ENCODE measurements around the gene ARSJ. TPM values are rescaled to one million over a fixed set of nuclear protein-coding genes. Genes with fewer than 3 reads are reported as not detected.
A peak's percentile ranks its signal among the peaks of the same experiment; 100 is the strongest.

Gene ARSJ
- total RNA-seq, 6 donors from 2014 or later = 5.4 to 29.3 (median 14.8) TPM

DNA sequence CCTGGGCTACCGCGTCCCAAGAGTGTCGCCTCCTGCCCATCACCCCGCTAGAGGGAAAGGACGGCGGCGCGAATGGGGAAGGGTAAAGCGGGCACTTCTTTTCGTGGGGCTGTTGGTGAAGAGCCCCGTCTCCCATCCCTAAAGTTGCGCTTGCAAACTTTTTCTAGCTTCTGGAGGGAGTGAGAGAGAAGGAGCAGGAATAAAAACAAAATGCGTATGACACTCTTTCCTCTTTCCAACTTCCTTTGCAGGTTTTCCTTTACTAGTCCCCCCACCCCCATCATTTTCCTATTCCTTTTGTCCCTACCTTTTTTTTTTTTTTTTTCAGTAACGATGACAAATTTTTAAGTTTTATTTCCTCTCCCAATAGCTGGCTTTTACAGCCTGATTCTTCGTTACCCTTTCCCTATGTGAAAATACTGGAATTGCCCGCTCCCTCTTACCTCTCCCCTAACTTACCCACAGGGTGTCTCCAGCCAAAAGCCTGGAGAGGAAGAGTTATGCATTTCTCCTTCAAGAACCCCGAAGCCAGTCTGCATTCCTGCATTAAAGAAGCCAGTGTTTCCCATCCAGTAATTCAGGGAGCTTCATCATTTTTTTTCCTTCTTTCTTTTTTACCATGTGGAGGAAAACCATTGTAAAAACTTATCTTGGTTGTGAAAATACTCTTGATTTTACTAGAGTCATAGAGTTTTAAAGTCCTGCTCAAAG, 613 bp upstream of the ARSJ start:
- Histone ChIP-seq H3K27me3 (no peaks in the 10 kb centered on the region), H3K36me3 (no peaks in the 10 kb centered on the region), H3K9me3 (no peaks in the 10 kb centered on the region), H3K4me1 (peaks cover 0 to 18% (median 8%) of the 10 kb centered on the region in 4 donors), H3K4me3 (peak overlapping the region; percentile 40 to 71 (median 58)), H3K27ac (peak overlapping the region; percentile 82 to 90 (median 88))
- 4 to 6% methylated on average over 17 of the region's 17 CpGs for WGBS, 2 donors
- ATAC-seq (ENCODE audit: low FRiP score in 2 of 2) (peak in 1 of 2 donors; percentile 59), DNase-seq (no peak)
- TF ChIP-seq POLR2A (IDR thresholded peaks at IDR 0.05) (no peak), POLR2AphosphoS5 (IDR thresholded peaks at IDR 0.05) (no peak), EP300 (IDR thresholded peaks at IDR 0.05) (no peak)
- TF ChIP-seq, protein P1, sequence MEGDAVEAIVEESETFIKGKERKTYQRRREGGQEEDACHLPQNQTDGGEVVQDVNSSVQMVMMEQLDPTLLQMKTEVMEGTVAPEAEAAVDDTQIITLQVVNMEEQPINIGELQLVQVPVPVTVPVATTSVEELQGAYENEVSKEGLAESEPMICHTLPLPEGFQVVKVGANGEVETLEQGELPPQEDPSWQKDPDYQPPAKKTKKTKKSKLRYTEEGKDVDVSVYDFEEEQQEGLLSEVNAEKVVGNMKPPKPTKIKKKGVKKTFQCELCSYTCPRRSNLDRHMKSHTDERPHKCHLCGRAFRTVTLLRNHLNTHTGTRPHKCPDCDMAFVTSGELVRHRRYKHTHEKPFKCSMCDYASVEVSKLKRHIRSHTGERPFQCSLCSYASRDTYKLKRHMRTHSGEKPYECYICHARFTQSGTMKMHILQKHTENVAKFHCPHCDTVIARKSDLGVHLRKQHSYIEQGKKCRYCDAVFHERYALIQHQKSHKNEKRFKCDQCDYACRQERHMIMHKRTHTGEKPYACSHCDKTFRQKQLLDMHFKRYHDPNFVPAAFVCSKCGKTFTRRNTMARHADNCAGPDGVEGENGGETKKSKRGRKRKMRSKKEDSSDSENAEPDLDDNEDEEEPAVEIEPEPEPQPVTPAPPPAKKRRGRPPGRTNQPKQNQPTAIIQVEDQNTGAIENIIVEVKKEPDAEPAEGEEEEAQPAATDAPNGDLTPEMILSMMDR (IDR thresholded peaks at IDR 0.05) = no peak

DNA sequence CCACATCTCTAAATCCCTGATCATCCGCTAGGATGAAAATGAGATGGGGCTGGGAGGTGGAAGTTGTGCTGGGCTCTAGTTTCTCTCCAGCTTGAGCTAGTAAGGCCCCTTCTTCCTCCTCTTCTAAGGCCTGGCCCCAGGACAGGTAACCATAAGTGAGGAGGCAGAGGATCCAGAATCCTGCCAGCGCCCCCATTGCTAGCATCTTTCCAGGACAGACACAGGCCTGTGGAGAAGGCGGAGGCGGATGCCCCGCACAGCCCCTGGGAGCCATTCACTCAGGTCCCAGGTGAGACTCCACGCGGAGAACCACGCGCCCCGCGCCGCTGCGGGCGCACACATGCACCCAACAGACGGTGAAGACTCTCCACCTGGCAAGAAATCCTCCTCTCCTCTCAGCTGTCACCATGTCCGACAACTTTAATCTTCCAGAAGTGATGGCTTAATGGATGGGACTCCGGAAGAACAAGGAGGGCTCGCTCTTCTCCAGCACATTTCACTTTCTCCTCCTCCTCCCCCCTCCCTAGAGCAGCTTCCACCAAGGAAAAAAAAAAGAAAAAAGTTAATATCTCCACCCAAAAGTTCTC, 793 bp downstream of the ARSJ start:
- Histone ChIP-seq H3K4me3 (peak overlapping the region; percentile 40 to 71 (median 58)), H3K36me3 (no peaks in the 10 kb centered on the region), H3K9me3 (no peaks in the 10 kb centered on the region), H3K27ac (peak overlapping the region; percentile 82 to 90 (median 88)), H3K27me3 (no peaks in the 10 kb centered on the region), H3K4me1 (peaks cover 0 to 18% (median 8%) of the 10 kb centered on the region in 4 donors)
- DNase-seq (peak in 1 of 2 donors; percentile 85), ATAC-seq (ENCODE audit: low FRiP score in 2 of 2) (peak; percentile 30 to 48)
- TF ChIP-seq, protein P1 (IDR thresholded peaks at IDR 0.05) = no peak
- TF ChIP-seq POLR2AphosphoS5 (IDR thresholded peaks at IDR 0.05) (no peak), POLR2A (IDR thresholded peaks at IDR 0.05) (no peak)
- WGBS, 2 donors = 68 to 70% methylated on average over 11 to 18 of the region's 18 CpGs

DNA sequence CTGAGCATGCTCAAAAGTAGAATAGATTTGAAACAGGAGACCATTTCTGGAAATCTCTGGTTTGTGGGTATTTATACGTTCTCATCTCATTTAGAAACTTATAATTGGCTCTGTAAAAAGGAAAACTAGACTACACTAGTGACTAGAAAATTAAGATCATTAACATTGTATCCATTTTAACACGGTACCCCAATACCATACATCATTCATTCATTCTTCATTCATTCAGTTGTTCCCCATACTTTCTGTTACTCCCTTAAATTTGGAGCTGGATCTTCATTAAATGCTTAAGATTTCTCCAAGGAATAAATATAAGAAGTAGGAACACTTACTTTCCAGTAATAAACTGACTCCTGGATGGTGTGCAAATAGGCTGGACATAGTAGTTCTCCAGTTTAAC, 1.3 kb downstream of the ARSJ start:
- ATAC-seq (ENCODE audit: low FRiP score in 2 of 2) = no peak
- no peaks in the 10 kb centered on the region for H3K27me3 ChIP-seq
- TF ChIP-seq, protein P1 (IDR thresholded peaks at IDR 0.05) = no peak
- TF ChIP-seq POLR2AphosphoS5 (IDR thresholded peaks at IDR 0.05) = no peak
- TF ChIP-seq EP300 (IDR thresholded peaks at IDR 0.05) = no peak
- no peak for TF ChIP-seq POLR2A (IDR thresholded peaks at IDR 0.05)
- WGBS, 2 donors = 61 to 73% methylated on average over 2 of the region's 2 CpGs
- no peak for DNase-seq
- H3K36me3 ChIP-seq = no peaks in the 10 kb centered on the region
- H3K27ac ChIP-seq = peak overlapping the region; percentile 82 to 90 (median 88)
- no peaks in the 10 kb centered on the region for H3K9me3 ChIP-seq
- peaks cover 0 to 18% (median 8%) of the 10 kb centered on the region in 4 donors for H3K4me1 ChIP-seq
- H3K4me3 ChIP-seq = peak overlapping the region in 3 of 4 donors; percentile 51 to 71 (median 66)

DNA sequence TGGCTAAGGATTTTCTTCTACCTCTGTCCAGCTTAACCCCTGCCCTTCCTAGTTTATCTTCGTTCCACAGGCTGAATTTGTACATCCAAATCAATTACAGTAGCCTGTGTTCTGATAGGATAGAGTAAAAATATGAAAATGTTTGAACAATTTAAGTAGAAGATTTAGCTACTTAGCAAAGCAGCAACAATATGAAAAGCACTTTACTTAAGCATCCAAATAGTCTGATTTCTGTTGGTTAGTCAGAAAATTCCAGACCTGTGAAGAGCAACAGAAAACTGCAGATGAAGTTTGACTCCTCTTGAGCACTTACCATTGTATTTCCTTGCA, 2.0 kb downstream of the ARSJ start:
- DNase-seq (no peak), ATAC-seq (ENCODE audit: low FRiP score in 2 of 2) (no peak)
- Histone ChIP-seq H3K36me3 (no peaks in the 10 kb centered on the region), H3K9me3 (no peaks in the 10 kb centered on the region), H3K4me3 (peak overlapping the region in 3 of 4 donors; percentile 31 to 71 (median 51)), H3K27ac (peak overlapping the region in 3 of 4 donors; percentile 22 to 90 (median 49)), H3K27me3 (no peaks in the 10 kb centered on the region), H3K4me1 (peaks cover 0 to 18% (median 8%) of the 10 kb centered on the region in 4 donors)
- TF ChIP-seq EP300 (IDR thresholded peaks at IDR 0.05) = no peak
- TF ChIP-seq, protein P1 (IDR thresholded peaks at IDR 0.05) = no peak
- TF ChIP-seq POLR2A (IDR thresholded peaks at IDR 0.05) = no peak
- TF ChIP-seq POLR2AphosphoS5 (IDR thresholded peaks at IDR 0.05) = no peak
- WGBS, 2 donors = 46 to 61% methylated on average over 1 of the region's 1 CpG
